ENCODE results near the gene CLHC1. TPM values are rescaled to one million over a fixed set of nuclear protein-coding genes. Genes with fewer than 3 reads are reported as not detected.
"Not testable (repeated sequence)": the region's sequence is repeated elsewhere in the genome, so short reads cannot be mapped to it uniquely, and the experiment has no call there.

CLHC1 gene
- total RNA-seq, result 12.3 TPM
- long read RNA-seq, partial matches to known transcripts, result 0 of 3 reads
- long read RNA-seq, other reads (novel, unspliced or antisense), result 3 of 3 reads

DNA sequence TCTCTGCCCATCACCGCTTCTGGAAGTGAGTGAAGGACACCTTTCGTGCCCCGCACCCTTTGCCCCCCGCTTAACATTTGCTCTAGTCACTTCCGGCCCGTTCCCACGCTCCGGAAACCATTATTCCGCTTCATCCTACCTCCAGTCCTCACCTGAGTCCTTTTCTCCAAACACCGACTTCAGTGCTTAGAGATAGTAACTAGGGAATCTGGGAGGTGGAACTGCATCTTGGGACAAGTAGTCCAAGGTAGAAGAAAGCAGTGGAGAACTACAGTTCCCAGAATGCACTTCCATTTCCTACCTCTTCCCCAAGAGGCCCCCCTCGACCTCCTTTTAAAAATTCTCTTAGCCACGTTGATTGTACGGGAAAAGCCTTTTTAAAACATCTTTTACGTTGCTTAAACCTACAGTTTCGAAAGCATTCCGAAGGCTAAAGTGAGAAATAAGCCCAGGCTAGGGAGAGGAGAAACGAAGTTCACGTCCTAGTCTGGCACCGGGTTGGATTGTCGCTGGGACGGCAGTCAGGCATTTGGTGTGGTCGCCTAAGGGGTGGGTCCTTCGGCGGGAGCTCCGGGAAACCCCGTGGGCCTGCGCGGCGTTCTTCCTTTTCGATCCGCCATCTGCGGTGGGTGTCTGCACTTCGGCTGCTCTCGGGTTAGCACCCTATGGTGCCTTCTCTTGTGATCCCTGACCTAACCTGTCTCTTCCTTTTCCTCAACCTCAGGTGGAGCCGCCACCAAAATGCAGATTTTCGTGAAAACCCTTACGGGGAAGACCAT is at the start of gene CLHC1, which contains the start of gene RPS27A:
Gene CLHC1, minus strand, starts transcription at position 210 of the 779 bp plus-strand sequence. CDS start 9,882 bp downstream, outside the sequence.
Gene RPS27A, plus strand, starts transcription at position 605 of the 779 bp plus-strand sequence. Its CDS starts 137 bp downstream, at position 742.
- peak within 1 kb of the TSS; percentile 80 for H3K4me3 ChIP-seq
- H3K36me3 ChIP-seq, result peaks cover 37% of the 10 kb centered on the region
- no peaks in the 10 kb centered on the region for H3K27me3 ChIP-seq
- peak; percentile 94 for ATAC-seq
- peak; percentile 95 for DNase-seq
- intact Hi-C loops (cut with DNase I), result no loop called here
- H3K27ac ChIP-seq, result peak within 1 kb of the TSS; percentile 96
- no peaks in the 10 kb centered on the region for H3K9me3 ChIP-seq
- H3K4me1 ChIP-seq, result peaks cover 30% of the 10 kb centered on the region
- TF ChIP-seq, protein P1, sequence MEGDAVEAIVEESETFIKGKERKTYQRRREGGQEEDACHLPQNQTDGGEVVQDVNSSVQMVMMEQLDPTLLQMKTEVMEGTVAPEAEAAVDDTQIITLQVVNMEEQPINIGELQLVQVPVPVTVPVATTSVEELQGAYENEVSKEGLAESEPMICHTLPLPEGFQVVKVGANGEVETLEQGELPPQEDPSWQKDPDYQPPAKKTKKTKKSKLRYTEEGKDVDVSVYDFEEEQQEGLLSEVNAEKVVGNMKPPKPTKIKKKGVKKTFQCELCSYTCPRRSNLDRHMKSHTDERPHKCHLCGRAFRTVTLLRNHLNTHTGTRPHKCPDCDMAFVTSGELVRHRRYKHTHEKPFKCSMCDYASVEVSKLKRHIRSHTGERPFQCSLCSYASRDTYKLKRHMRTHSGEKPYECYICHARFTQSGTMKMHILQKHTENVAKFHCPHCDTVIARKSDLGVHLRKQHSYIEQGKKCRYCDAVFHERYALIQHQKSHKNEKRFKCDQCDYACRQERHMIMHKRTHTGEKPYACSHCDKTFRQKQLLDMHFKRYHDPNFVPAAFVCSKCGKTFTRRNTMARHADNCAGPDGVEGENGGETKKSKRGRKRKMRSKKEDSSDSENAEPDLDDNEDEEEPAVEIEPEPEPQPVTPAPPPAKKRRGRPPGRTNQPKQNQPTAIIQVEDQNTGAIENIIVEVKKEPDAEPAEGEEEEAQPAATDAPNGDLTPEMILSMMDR (IDR thresholded peaks at IDR 0.05), result no peak

DNA sequence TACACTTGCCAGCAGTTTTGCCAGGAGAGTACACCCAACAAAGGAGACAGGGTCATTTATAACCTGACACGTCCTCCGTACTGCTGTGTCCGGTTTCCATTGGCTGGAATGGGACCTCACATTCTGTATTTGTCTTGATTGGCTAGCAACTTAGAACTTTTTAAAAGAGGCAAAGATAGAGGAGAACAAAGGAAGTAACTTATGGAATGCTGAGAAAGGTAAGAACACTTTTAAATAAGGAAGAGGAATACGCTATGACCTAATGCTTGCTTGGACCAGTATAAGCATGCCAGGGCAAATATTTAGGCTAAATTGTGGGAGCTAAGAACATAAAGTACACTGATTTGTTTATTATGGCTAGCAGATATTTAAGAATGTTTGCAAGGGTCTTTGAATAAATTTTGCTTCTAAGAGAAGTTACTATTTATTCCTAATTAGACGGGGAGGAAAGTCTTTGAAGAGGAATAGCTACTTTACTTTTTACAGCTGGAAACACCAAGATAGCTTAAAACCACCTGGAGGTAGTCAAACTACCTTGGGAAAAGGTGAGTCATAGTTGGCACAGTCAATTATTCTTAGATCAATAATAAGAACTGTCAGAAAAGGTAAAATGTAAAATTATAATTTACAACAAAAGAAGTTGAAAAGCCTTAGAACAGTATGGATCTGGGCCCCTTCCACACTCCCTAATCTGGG is 48.9 kb upstream of the CLHC1 start:
- H3K27ac ChIP-seq, result peak overlapping the region; percentile 97
- DNase-seq; H3K27me3 ChIP-seq; H3K36me3 ChIP-seq; H3K4me1 ChIP-seq; H3K9me3 ChIP-seq; intact Hi-C loops (cut with DNase I); ATAC-seq: not testable (repeated sequence)
- peak overlapping the region; percentile 92 for H3K4me3 ChIP-seq

DNA sequence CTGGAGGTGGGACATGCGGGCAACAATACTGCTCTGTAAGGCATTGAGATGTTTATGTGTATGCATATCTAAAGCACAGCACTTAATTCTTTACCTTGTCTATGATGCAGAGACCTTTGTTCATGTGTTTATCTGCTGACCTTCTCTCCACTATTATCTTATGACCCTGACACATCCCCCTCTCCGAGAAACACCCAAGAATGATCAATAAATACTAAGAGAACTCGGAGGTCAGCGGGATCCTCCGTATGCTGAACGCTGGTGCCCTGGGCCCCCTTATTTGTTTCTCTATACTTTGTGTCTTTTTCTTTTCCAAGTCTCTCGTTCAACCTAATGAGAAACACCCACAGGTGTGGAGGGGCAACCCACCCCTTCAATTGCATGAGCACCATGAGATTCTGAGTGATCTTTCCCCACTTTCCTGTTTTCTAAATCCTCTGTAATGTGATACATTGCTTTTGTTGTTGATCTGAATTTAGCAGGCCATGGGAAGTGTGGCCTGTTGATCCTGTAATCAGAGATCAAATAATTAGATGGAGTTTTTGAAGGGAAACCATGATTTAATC is 47.8 kb upstream of the CLHC1 start:
- H3K4me3 ChIP-seq; H3K27me3 ChIP-seq; H3K4me1 ChIP-seq; H3K9me3 ChIP-seq; H3K27ac ChIP-seq; DNase-seq; ATAC-seq; H3K36me3 ChIP-seq; intact Hi-C loops (cut with DNase I): not testable (repeated sequence)

DNA sequence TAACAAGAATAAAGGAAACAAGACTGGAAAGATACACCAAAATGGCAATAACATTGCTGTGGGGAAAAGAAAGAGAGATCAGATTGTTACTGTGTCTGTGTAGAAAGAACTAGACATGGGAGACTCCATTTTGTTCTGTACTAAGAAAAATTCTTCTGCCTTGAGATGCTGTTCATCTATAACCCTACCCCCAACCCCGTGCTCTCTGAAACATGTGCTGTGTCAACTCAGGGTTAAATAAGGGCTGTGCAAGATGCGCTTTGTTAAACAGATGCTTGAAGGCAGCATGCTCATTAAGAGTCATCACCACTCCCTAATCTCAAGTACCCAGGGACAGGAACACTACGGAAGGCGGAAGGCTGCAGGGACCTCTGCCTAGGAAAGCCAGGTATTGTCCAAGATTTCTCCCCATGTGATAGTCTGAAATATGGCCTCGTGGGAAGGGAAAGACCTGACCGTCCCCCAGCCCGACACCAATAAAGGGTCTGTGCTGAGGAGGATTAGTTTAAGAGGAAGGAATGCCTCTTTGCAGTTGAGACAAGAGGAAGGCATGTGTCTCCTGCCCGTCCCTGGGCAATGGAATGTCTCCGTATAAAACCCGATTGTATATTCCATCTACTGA is 47.2 kb upstream of the CLHC1 start:
- DNase-seq; H3K36me3 ChIP-seq; H3K27ac ChIP-seq; intact Hi-C loops (cut with DNase I); H3K4me3 ChIP-seq; H3K9me3 ChIP-seq; H3K4me1 ChIP-seq; H3K27me3 ChIP-seq; ATAC-seq: not testable (repeated sequence)

DNA sequence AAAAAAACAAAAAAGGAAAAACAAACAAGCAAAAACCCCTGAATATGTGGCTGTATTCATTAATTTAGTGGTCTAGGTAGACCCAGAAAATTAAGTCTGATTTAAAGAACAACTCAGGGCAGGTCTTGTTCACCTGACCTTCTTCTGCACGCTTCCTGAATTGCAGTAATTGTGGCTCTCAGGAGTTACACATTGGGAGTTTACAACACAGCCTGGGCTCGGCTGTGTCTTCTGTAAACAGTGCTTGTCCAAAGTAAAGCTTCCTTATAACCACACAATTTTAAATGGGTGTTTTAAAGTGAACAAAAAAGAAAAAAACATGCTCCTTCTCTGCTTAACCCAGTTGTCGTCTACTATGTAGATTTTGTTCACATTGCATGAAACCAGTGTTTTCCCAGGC is 45.2 kb upstream of the CLHC1 start:
- Histone ChIP-seq H3K9me3 (no peaks in the 10 kb centered on the region), H3K36me3 (no peaks in the 10 kb centered on the region), H3K4me1 (peaks cover 2% of the 10 kb centered on the region), H3K27ac (no peak overlapping the region), H3K27me3 (no peaks in the 10 kb centered on the region), H3K4me3 (no peak overlapping the region)
- DNase-seq (no peak), ATAC-seq (no peak)
- intact Hi-C loops (cut with DNase I), result no loop called here
- TF ChIP-seq, protein P1 (IDR thresholded peaks at IDR 0.05), result no peak

DNA sequence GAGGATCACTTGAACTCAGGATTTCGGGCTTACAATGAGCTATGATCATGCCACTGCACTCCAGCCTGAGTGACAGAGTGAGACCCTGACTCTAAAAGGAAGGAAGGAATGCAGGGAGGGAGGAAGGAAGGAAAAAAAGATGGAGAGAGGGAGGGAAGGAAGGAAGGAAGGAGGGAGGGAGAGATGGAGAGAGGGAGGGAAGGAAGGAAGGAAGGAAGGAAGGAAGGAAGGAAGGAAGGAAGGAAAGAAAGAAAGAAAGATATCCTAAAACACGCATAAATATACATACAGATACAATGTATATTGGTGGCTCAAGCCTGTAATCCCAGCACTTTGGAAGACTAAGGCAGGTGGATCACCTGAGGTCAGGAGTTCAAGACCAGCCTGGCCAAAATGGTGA is 42.3 kb upstream of the CLHC1 start:
- H3K27ac ChIP-seq; ATAC-seq; intact Hi-C loops (cut with DNase I): not testable (repeated sequence)

DNA sequence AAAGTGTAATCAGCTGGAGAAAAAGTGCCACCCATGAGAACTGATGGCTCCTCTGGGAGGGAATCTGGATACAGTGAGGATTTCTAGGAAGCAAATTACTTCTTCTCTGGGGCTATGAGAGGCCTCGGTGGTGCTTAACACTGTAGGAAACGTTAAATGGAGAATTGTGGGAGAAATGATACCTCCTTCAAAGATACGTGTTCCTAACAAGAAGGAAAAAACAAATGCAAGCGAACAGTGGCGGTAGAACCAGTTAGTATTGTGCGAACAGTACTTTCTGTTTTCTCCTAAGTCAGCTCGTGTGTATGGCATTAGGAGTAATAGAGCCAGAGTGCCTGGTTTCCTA is 37.5 kb upstream of the CLHC1 start:
- intact Hi-C loops (cut with DNase I), result no loop called here
- Histone ChIP-seq H3K36me3 (peaks cover 8% of the 10 kb centered on the region), H3K27me3 (no peaks in the 10 kb centered on the region), H3K4me1 (peaks cover 7% of the 10 kb centered on the region), H3K27ac (peak overlapping the region; percentile 90), H3K4me3 (peak overlapping the region; percentile 86), H3K9me3 (no peaks in the 10 kb centered on the region)
- TF ChIP-seq, protein P1 (IDR thresholded peaks at IDR 0.05), result no peak
- ATAC-seq (no peak), DNase-seq (no peak)

More for the DNA sequence above, 42.3 kb upstream of the CLHC1 start:
- not testable (repeated sequence) for DNase-seq, H3K27me3 ChIP-seq, H3K4me3 ChIP-seq, H3K4me1 ChIP-seq, H3K9me3 ChIP-seq, H3K36me3 ChIP-seq

Data from upper lobe of right lung (tissue), 1 donor.